GM18520 (cell line): ENCODE data around the gene ERBB4.

Source experiments
- ATAC-seq: cut with Tn5 transposase; IDR thresholded peaks from one replicate; pipeline ENCODE4 v1.9.1; 2021; ENCODE audit not compliant: unreplicated experiment

The ERBB4 gene

DNA sequence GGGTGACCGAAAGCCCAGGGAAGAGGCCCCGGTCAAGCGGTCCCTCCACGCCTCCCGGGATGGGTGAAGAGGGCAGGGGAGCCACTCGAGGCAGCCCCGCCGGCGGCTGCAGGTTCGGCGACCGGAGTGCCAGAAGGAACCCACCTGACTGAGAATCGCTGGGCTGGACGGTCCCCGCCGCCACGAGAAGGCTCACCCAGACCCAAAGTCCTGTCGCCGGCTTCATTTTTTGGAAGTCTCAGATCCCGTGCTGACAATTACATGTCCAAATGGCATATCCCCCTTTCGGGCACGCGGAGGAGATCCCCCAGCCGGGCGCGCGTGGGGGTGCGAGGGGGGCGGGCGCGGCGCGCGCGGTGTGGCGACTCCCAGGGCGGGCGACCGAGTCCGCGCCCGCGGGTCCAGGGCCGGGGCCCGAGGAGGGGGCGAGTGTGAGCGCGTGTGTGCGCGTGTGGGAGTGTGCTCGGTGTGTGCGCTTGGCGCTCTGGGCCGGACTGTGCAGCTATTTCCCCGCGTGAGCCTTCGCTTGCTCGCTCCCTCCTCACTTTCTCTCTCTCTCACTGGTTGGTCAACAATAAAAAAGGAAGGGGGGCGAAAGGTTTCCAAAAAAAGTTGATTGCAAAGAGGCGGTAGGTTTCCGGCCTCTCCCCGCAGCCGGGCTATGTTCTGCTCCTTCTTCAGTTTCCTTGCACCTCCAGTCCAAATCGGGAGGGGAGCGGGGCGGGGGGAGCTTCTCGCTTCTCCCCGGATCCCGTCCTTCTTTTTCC, at the start of gene ERBB4:
Gene ERBB4, minus strand, starts transcription at position 498 of the 767 bp plus-strand sequence. Its CDS starts 272 bp downstream, at position 226.
- ATAC-seq: no peak

DNA sequence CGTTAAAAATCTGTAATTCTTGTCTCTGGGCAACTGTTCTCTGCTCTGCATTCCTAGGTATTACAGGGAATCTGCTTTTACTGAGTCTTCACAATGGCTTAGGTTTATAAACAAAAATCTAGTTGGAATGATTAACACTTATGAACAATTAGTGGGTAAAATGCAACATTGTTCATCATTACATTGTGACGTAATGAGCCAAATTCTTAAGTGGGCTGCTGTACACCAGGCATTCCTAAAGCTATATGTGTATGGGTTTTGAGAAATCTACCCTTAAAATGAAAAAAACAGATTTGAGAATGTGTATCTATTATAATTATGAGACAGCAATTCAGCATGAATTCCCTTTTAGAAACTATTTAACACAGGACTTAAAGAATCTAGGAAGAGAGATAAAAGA, 41.5 kb upstream of the ERBB4 start:
- ATAC-seq: no peak

DNA sequence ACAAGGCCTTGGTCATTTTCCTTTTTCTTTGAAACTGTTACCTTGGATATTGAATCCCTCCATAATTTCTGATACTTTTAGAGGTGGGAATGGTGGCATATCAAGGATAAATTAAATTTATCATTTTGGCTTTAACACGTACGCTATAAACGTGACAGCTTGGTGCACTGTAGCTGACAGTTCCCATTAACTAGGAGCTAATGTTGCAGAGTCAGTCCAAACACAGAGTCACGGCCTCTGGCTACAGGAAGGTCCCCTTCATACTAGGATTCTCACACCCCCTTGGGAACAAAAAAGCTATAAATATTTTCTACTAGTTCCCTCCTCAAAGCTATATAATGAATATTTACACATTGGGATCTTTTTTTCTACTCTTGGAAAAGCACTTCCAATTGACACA, 17.7 kb upstream of the ERBB4 start:
- ATAC-seq: no peak

DNA sequence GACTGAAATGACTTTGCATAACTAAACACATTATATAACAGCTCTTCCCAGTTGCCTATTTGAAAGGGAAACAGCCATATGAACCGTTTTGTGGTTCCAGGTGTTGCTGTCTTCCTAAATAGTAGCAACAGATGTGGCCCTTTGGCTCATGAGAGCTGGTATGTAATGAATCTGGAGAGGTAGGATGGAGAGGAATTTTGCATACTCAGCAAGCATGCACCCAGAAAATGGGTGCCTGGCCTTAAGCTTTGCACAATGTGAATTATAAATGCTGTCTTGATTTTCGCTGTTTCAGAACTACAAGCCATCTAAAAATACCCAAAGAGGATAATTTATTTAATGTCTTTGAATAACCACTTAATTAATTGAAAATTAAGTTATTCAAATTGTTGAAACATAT, 15.6 kb upstream of the ERBB4 start:
- ATAC-seq: no peak

DNA sequence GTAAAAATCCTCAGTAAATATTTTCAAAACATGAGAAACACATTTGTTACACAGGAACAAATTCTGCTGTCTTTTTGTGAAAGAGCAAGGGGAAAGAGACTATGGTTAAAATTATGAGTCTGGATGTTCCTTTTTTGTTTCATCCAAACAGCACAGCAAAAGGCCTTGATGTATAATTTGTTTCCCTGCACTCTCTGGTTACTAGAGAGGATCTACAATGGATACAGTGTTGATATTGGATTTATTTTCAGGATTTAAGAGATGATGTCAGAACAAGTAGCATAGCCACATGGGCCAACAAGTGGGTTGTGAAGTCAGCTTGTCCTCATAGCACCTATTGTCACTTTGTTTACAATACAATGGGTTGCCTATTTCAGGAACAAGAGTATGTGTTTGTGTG, 11.3 kb upstream of the ERBB4 start:
- no peak for ATAC-seq

DNA sequence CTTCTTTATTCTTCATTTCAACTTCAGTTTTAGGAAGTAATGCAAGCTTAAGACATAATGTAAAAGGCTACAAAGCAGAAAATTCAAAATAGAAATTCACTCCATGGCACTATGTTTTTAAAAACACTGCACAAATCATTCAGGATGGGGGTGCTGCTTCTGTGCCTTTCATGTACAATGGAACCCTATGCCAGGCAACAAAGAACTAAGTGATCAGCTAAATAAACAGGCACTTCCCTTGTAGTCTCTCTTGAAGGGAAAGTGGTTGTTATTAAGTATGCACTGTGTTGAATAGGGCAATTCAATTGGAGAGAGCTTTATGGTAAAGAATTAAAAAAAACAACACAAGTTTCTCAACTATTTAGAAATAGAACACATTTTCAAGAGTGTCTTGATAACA, 10.9 kb upstream of the ERBB4 start:
- no peak for ATAC-seq

DNA sequence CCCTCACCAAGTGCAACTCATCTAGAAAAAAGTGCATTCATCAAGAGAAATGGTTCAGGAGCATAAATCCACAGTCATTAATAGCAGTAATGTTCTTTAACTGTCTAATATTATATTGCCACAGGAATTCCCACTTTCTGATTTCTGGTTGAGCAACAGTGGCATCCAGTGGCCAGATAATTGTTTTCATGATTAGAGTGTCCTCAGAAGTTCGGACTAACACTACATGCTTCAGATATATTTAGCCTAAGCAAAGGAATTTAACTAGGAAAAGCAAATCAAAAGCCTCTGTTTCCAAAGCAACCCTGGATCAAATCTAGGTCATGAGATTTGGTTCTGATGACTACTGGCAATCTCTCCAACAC, 9.8 kb upstream of the ERBB4 start:
- no peak for ATAC-seq

DNA sequence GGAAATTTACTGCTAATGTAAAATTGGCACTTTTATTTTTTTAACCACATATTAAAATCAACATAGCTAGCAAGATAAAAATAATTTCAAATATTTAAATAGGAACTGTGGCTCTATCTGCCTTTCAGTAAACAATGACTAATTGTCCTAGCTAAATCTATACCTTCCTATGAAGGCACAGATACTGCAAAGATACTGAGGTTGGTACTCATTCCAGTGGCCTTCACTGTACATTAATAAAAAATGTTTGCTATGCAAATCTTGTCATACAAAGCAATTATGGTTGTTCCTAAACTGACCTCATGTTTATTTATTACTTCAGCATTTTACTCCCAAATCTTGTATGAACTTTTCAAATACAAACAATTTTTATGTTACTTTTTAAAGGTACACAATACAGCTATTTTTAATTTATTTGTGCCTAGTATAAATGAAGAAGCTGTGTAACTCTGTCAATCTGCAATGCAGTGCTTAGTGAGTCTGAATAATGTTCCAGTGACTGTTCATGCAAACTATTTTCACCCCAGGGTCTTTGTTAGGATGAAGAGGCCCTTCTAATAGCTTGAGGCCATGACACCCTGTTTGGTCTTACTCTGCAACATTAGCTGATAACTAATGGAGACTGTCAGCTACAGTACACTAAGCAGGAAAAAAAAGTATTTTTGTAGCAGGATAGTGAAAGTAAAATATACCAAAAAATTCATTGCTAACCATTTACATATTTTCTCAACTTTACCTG, 9.3 kb upstream of the ERBB4 start:
- ATAC-seq: no peak

DNA sequence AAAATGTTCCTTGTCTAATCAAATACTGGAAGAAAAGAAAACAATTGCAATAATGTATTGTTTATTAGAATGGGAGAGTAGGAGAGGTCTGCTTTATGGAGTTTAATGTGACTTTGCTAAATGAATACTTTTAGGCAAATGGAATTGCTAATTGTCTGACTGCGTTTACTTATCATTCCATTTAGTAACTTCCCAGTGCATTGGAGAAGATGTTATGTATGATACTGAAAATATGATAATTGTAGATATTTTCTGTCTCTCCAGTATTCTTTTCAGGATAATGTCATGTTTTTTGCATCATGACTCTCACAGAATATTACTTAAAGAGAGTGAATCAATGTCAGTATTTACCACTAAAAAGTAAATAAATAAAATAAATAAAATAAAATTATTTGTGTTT, 8.1 kb upstream of the ERBB4 start:
- no peak for ATAC-seq

DNA sequence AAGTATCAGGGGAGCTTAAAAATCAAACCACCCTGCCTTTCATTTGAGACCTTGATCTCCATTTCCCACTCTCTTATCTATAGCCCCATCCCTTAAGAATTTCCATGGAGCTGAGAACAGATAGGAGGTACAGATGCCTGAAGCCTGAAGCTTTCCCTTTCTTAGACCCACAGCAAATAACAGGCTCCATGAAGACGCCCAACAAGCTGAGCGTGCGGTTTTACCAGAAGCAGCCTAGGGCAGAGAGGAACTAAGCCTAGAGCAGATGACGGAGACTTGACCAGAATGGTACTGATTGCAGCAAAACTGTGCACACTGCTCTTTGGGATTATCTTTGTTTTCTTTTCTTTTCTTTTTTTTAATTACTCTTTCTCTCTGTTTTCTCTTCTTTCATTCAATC, 1.7 kb upstream of the ERBB4 start:
- no peak for ATAC-seq

DNA sequence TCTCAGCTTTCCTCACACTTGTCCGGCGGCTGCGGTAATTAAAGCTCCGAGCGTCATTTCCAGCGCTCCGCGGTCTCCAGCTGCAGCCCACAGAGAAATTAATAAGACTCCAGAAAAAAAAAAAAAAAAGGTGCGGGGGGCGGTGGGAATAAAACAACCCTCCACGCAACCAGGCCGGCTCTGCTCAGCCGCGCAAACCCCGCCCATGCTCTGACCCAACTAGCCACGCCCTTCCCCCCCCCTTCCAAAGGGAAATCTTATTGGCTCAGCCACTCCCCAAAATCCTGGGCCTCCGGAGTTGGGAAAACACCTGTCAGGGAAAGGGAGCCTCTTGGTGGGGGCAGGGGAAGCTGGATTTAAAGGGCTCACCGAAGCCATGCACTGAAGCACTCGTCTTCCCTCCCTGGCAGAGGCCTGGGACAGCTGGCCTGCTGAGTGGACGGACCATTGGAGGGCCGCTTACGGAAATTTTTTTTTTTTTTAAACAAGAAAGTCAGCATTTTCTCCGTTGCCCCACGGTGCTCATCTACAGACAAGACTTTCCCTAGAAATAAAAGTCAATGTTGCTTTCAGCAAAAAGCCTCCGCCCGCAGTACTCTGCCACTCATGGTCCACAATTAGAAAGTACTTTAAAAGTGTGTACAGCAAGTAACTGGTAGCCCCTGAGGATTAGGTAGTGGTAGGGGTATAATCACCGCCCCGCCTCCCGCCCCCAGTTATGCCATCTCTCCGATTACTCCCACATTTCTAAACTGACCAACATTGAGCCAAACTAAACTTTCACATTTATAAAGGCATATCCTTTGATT, 674 bp upstream of the ERBB4 start:
- ATAC-seq: no peak

DNA sequence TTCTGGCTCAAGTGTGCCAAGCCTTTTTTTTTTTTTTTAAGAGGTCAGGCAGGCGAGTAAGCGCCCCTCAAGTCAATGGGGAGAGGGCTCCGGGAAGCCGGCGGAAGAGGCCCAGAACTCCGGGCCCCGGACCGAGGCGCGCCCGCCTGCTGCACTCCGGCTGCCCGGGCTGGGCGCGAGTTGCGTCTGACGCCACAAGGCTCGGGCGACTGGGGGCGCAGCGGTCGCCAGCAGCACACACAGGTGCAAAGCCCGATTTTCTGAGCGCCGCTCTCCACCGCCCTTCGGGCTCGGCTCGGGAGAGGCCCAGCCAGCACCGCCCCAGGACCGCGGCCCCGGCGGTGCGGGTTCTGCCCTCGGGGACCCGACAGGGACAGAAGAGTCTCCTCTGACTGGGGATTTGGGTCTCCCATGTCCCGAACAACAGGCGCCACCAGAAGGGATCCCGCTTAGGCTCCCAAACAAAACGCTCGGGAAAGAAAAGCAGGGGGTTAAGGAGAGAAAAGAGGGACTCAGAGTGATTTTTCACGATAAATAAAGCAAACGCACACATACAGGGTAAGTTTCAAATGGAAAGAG, 787 bp downstream of the ERBB4 start:
- no peak for ATAC-seq

DNA sequence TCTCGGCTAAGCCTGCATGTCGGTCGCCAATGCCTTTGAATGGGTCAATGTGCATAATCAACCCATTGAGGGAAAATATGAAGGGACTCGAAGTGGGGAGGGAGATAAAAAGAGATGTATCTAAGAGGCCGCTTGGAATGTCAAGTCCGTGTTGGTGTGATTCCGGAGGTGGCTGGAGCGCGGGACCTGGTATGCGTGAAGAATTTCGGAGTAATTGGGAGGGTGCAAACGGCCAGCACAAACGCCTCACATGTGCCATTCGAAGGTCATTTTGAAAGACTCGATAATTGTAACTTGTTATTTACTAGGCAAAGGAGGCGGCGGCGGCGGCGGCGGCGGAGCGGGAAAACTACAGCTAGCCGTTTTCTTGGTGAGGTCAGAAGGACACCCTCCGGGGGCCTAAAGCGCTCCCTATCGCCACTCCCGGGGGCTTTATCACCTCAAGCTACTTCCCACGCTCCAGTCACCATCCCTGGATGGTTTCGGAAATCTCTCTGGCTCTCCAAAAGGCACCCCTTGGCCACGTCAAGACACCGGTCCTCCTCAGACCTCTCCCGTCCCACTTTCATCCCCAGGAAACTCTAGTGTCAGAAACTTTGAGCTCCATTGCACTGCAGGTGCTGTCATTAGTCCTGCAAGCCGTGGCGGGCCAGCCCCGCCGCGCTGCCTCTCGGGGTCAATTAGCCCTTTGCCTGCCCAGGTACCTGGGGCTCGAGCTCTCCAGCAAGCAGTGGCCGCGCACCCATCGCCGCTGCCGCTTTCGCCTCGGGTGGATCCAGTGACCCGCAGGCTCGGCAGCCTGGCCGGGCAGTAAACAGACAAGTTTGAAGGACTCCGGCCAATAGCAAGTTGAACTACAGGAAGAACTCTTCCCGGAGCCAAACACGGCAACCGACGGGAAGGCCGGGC, 1.5 kb downstream of the ERBB4 start:
- ATAC-seq: no peak

DNA sequence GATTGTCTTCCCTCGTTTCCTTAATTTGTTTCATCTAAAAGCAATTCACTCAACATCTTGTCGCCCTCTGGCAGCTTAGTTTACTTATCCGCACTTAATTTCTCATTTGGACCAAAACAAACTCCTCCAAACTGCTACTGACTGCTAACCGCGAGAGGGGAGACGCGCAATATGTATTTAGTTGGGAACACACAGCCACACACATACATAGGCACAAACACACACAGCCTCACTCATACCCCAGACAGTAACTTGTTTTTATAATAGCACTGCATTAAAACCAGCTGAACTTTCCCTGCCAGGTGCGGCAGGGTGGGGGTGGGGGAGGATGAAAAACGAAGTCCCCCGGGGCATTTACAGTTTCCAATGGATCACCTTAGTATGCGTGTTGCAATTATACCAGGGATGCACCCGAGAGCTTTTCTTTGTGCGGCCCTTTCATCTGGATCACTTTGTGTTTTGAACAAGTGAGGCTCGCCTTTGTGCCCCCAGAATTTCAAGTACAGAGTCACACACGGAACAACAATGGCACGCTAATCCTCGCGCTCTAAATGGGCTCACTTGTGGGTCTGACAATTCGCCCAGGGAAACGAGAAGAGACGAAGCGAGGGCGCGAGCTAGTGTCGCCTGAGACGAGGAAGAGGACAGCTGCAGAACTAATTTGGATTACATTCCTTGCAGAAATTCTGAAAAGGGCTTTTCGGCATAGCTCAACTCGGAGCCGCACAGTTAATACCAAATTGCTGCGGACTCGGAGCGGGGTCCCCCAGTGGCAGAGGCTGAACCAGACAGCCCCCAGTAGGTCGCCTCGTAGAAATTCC, 2.4 kb downstream of the ERBB4 start:
- no peak for ATAC-seq

DNA sequence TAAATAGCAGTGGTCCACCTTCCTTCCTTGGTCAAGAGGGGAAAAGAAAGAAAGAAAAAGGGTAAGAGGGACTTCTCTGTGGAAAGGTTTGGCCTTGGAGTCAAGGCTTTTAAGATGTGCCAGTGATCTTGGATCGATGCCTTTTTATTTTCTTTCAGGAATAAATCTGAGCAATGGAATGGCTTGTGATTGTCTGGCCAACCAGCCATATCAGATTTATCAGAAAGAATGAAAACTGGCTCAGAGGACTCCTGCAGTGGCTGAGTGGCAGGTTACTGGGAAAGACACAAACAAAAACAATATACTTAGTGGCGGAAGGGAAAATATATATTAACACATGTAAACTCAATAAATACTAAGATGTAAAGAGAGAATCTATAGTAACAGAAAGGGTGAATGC, 4.3 kb downstream of the ERBB4 start:
- no peak for ATAC-seq

DNA sequence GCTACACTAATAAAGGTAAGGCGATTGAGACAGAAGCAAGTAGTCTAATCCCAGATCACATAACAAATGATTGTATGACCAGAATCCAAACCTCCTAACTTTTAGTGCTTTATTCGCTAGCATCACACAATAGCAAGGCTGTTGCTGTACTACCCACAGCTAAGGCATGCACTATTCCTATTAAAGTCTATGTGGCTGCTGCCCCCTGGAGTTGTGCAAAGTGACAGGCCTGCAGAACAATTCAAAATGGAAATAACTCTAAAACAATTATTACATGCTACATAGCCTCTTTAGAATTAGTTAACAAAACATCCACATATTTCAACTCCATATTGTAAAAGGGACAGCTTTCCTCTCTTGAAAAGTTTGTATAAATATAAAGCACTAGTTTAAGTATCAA, 6.0 kb downstream of the ERBB4 start:
- ATAC-seq: no peak

DNA sequence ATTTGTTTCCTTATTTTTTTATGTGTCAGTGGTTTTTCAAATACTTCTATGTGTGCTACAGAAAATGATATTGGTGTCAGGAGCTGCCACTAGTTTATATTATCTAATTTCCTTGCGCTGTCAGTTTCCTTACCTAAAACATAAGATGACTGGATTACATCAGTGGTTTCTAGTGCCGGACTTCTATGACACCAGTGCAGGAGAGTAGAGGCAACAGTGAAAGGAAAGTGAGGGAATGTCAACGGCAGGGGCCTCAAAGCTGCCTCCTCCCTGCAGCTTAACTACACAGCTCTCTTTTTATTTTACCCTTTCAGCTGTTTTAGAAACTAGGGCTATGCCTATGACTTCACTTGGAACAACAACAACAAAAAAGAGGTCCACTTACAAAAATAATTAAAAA, 6.5 kb downstream of the ERBB4 start:
- ATAC-seq: no peak

DNA sequence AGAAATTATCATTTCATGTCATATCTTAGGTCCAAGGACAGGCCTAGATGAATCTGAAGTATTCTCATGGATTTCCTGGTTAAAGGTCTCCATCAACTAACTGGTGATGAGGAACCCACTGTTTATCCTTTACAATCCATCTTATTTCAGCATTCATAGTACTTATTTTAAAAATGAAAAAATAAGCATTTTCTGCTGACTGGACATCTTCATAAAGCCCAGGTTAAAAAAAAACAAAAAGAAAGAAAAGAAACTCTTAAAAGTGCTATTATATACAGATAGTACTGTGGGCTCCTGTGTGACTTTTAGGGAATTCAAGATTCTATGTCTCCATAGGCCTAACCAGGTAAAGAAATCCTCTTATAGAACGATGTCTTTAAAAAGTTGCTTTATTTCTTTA, 7.1 kb downstream of the ERBB4 start:
- no peak for ATAC-seq

DNA sequence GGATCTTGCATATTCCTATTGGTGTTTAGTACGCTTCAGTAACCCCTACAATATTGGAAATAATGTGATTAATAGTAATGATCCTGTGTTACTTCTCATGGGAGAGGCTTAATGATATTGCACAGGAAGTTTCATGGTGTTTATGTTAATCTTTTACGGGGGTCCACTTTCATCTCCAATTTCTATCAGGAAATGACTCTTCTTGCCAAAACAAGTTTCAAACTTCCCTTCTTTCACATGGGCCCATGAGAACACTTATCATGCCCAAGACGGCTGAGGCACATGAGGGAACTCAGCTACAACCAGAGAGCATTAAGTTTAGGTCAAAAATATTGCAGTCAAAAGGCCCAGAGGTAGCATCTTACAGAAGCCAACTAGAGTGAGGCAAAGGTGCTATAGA, 7.6 kb downstream of the ERBB4 start:
- ATAC-seq: no peak

DNA sequence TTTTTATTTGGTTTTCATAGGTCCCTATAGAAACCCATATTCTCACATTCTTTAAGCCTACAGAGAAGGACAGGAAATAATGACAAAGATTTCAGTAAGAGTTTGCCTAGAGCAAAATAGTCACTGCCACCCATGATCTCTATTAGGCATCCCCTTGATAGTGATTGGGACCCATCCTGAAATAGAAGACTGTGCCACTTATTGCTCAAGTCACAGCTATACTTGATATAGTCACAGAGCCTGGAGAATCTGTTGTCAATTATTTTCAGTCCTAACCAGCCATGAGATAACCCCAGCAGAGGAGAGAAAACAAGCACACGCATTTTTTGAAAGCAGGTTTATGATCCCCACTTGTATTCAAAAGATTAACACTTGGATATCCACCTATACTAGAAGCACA, 8.2 kb downstream of the ERBB4 start:
- no peak for ATAC-seq
